Calu3 (cell line): ENCODE results near the gene RIBC2. TPM values are rescaled to one million over a fixed set of nuclear protein-coding genes. Genes with fewer than 3 reads are reported as not detected.

Source experiments
- BruUV-seq: library from RNA; stranded (reverse); fragments of 400-500 nt; replicated peaks from 2 replicates; lab custom pipeline; 2021; lab: Mats Ljungman, UMichigan
- CTCF ChIA-PET: fragments of 300-600 bp; sonication (Branson Sonifier 250); formaldehyde crosslinking; loops from one replicate; lab custom pipeline; 2022; ENCODE audit warnings: antibody characterized with exemption; lab: Charles Lee
- DNase-seq: peaks from one replicate; pipeline ENCODE4 v3.0.0; 2022
- H3K27ac Mint-ChIP-seq: one replicate; pipeline ENCODE4 v1.8.0; 2022; ENCODE audit warnings: mixed read lengths; ENCODE audit not compliant: unreplicated experiment
- H3K27me3 Mint-ChIP-seq: one replicate; pipeline ENCODE4 v1.8.0; 2022; ENCODE audit warnings: mixed read lengths; ENCODE audit not compliant: unreplicated experiment
- H3K36me3 Mint-ChIP-seq: one replicate; pipeline ENCODE4 v1.8.0; 2022; ENCODE audit warnings: mild to moderate bottlenecking, moderate library complexity, mixed read lengths; ENCODE audit not compliant: insufficient read depth, unreplicated experiment
- H3K4me1 Mint-ChIP-seq: one replicate; pipeline ENCODE4 v1.8.0; 2022; ENCODE audit warnings: mild to moderate bottlenecking, low read depth, mixed read lengths; ENCODE audit not compliant: unreplicated experiment
- H3K4me3 Mint-ChIP-seq: one replicate; pipeline ENCODE4 v1.8.0; 2022; ENCODE audit warnings: mild to moderate bottlenecking, low read depth, moderate library complexity, mixed read lengths; ENCODE audit not compliant: unreplicated experiment
- H3K9me3 Mint-ChIP-seq: one replicate; pipeline ENCODE4 v1.8.0; 2022; ENCODE audit warnings: low read depth, mixed read lengths; ENCODE audit not compliant: unreplicated experiment
- intact Hi-C: fragments of 100-400 bp; cut with micrococcal nuclease; formaldehyde crosslinking; loops from one replicate; pipeline ENCODE4 v1.10.0; 2022; ENCODE audit not compliant: unreplicated experiment
- total RNA-seq: library from RNA; stranded (reverse); gene quantifications from 2 replicates; pipeline ENCODE4 v1.2.3, GENCODE V29; 2022
- TF ChIP-seq, protein P1 (sequence below): fragments of 200-600 bp; IDR thresholded peaks from one replicate; pipeline ENCODE4 v1.8.0; 2022; ENCODE audit warnings: antibody characterized with exemption; ENCODE audit not compliant: unreplicated experiment

Gene RIBC2
- total RNA-seq, 1 experiment from 2014 or later: 4.5 TPM

GRCh38 chr22:45428391-45429385 is 15.2 kb downstream of the RIBC2 start:
- peaks cover 3% of the 10 kb centered on the region for H3K9me3 Mint-ChIP-seq
- no peaks in the 10 kb centered on the region for H3K4me1 Mint-ChIP-seq
- no TSS peak for BruUV-seq
- intact Hi-C loops: no loop called here
- no peak overlapping the region for H3K4me3 Mint-ChIP-seq
- peaks cover 23% of the 10 kb centered on the region for H3K27me3 Mint-ChIP-seq
- DNase-seq: no peak
- CTCF ChIA-PET: no interaction called here
- TF ChIP-seq, protein P1, sequence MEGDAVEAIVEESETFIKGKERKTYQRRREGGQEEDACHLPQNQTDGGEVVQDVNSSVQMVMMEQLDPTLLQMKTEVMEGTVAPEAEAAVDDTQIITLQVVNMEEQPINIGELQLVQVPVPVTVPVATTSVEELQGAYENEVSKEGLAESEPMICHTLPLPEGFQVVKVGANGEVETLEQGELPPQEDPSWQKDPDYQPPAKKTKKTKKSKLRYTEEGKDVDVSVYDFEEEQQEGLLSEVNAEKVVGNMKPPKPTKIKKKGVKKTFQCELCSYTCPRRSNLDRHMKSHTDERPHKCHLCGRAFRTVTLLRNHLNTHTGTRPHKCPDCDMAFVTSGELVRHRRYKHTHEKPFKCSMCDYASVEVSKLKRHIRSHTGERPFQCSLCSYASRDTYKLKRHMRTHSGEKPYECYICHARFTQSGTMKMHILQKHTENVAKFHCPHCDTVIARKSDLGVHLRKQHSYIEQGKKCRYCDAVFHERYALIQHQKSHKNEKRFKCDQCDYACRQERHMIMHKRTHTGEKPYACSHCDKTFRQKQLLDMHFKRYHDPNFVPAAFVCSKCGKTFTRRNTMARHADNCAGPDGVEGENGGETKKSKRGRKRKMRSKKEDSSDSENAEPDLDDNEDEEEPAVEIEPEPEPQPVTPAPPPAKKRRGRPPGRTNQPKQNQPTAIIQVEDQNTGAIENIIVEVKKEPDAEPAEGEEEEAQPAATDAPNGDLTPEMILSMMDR: no peak
- no peak overlapping the region for H3K27ac Mint-ChIP-seq
- no peaks in the 10 kb centered on the region for H3K36me3 Mint-ChIP-seq

DNA sequence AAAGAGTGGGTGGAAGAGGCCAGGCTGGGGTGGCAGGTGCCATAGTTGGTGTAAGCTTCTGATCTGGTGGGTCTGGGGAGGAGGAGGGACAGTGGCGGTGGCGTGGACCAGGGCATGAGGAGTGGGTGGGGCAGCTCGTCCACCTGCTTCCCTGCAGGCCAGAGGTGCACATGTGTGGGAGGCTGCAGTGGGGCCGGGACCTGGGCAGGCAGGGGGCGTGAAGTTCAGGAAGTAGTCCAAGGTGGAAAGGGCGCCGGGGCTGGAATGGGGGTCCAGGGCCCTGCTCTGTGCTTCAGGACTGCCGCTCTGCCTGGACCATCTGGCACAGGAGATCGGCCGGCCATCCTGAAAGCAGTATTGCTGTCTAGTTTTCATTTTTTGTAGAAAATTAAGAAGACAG is 15.9 kb downstream of the RIBC2 start:
- DNase-seq: no peak
- no peaks in the 10 kb centered on the region for H3K36me3 Mint-ChIP-seq
- CTCF ChIA-PET: no interaction called here
- peaks cover 3% of the 10 kb centered on the region for H3K9me3 Mint-ChIP-seq
- peaks cover 23% of the 10 kb centered on the region for H3K27me3 Mint-ChIP-seq
- intact Hi-C loops: no loop called here
- TF ChIP-seq, protein P1: no peak
- no peaks in the 10 kb centered on the region for H3K4me1 Mint-ChIP-seq
- H3K27ac Mint-ChIP-seq: no peak overlapping the region
- no peak overlapping the region for H3K4me3 Mint-ChIP-seq
- no TSS peak for BruUV-seq

DNA sequence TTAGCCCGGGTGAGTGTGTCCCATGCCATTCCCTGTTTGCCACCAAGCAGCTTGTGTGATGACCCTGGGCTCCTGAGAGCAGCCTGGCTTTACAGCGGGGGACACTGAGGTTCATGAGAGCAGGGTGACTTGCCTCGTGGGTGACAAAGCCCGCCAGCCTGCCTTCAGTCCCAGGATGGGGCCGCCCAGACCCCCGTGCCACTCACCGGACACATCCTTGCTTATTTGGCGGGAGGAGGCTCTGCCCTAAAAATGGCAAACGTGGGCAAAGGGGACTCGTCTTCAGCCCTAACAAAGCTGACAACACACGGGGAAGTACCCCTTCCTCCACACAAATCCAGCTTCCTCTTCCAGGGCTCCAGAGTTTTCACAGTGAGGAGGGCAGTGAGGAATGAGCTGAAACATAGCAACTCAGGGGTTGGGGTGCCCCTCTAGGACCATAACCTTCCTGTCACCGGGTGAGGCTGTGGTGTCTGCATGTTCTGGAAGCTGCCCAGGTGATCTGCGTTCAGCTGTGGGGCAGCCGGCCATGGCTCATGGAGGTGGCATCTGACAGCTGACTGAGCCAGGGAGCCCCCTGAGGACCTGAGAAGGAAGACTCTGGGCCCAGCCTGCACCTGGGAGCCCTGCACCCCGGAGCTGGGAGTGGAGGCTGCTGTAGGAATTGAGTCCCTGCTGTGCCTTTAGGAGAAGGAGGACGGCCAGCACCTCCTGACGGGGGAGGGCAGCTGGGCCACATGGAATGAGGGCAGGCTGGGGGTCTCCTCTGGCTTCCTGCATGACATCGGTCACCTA is 16.7 kb downstream of the RIBC2 start:
- peaks cover 3% of the 10 kb centered on the region for H3K9me3 Mint-ChIP-seq
- DNase-seq: no peak
- no peaks in the 10 kb centered on the region for H3K36me3 Mint-ChIP-seq
- H3K27ac Mint-ChIP-seq: no peak overlapping the region
- no peak overlapping the region for H3K4me3 Mint-ChIP-seq
- TF ChIP-seq, protein P1: no peak
- no TSS peak for BruUV-seq
- H3K4me1 Mint-ChIP-seq: peaks cover 3% of the 10 kb centered on the region
- intact Hi-C loops: no loop called here
- CTCF ChIA-PET: no interaction called here
- peaks cover 23% of the 10 kb centered on the region for H3K27me3 Mint-ChIP-seq

DNA sequence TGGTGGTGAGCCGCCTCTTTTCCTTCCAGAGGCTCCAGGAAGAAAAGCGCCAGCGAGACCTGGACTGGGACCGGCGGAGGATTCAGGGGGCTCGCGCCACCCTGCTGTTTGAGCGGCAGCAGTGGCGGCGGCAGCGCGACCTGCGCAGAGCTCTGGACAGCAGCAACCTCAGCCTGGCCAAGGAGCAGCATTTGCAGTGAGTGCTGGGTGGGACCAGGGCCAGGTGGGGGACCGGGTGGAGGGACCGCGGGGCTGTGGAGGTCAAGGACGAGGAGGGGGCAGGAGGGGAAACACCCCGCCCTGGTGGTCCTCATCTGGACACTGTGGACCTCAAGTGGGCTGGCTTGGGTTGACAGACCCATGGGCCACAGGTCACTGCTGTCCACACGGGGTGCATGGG is 17.4 kb downstream of the RIBC2 start:
- CTCF ChIA-PET: no interaction called here
- intact Hi-C loops: no loop called here
- DNase-seq: no peak
- no peak overlapping the region for H3K4me3 Mint-ChIP-seq
- BruUV-seq: no TSS peak
- H3K36me3 Mint-ChIP-seq: no peaks in the 10 kb centered on the region
- H3K27ac Mint-ChIP-seq: no peak overlapping the region
- H3K4me1 Mint-ChIP-seq: peaks cover 10% of the 10 kb centered on the region
- peaks cover 3% of the 10 kb centered on the region for H3K9me3 Mint-ChIP-seq
- peaks cover 23% of the 10 kb centered on the region for H3K27me3 Mint-ChIP-seq
- TF ChIP-seq, protein P1: no peak
